ENCODE data around the gene SRSF9.

SRSF9 gene

GRCh38 chr12:120413901-120414695, 55.5 kb downstream of the SRSF9 start:
- DNase-seq (ENCODE audit: extremely low spot score) = no peak
- CTCF ChIA-PET = interaction anchor here (1.0 kb wide), 1 partner anchor 47 kb away, joined by 3 read pairs; no protein-coding TSS in a partner anchor
- TF ChIP-seq L3MBTL2 (conservative IDR thresholded peaks at IDR 0.05) (peak; percentile 56; the same call in 1 of the 2 replicates), LEF1 (IDR thresholded peaks at IDR 0.05; ENCODE audit: borderline replicate concordance) (no peak)
- POLR2A ChIA-PET = no interaction called here

- POLR2A ChIA-PET = no interaction called here
- CTCF ChIA-PET = no interaction called here
- TF ChIP-seq PKNOX1 (IDR thresholded peaks at IDR 0.05) (no peak), FOXK2 (IDR thresholded peaks at IDR 0.05) (no peak), L3MBTL2 (conservative IDR thresholded peaks at IDR 0.05) (no peak), ZNF384 (IDR thresholded peaks at IDR 0.05) (no peak), NFRKB (IDR thresholded peaks at IDR 0.05) (no peak), CTBP1 (IDR thresholded peaks at IDR 0.05; ENCODE audit: borderline replicate concordance) (no peak), ELF4 (IDR thresholded peaks at IDR 0.05) (no peak), TARDBP (IDR thresholded peaks at IDR 0.05) (no peak), LEF1 (IDR thresholded peaks at IDR 0.05; ENCODE audit: borderline replicate concordance) (no peak)
- no peak for DNase-seq (ENCODE audit: extremely low spot score)
These were observed 57.1 kb downstream of the SRSF9 start for GRCh38 chr12:120412421-120412820.
